GM12878 (cell line): ENCODE data around the gene NUB1. TPM values are rescaled to one million over a fixed set of nuclear protein-coding genes. Genes with fewer than 3 reads are reported as not detected.

ENCODE experiments used
- ATAC-seq: fragments of 200-7000 bp; cut with Tn5 transposase; 3 replicates; pipeline ENCODE4 v1.9.1; 2020; ENCODE audit warnings: mild to moderate bottlenecking, moderate library complexity
- BruUV-seq: library from RNA; stranded (reverse); fragments of 400-500 nt; replicated peaks from 2 replicates; lab custom pipeline; 2021; lab: Mats Ljungman, UMichigan
- CTCF ChIA-PET: fragments of 300-600 bp; sonication (Branson Sonifier 250); formaldehyde crosslinking; extraction: SDS; loops from one replicate; lab custom pipeline; 2021; ENCODE audit warnings: inconsistent platforms; lab: Yijun Ruan, JAX
- POLR2A ChIA-PET: fragments of 350-600 bp; formaldehyde crosslinking; extraction: SDS; loops from one replicate; lab custom pipeline; 2021; ENCODE audit warnings: inconsistent platforms; lab: Charles Lee
- RAD21 ChIA-PET: fragments of 300-600 bp; sonication (Branson Sonifier 250); formaldehyde crosslinking; loops from one replicate; lab custom pipeline; 2023; ENCODE audit warnings: antibody characterized with exemption; ENCODE audit not compliant: unreplicated experiment; lab: Charles Lee
- SMC1A ChIA-PET: fragments of 300-600 bp; sonication (Branson Sonifier 250); formaldehyde crosslinking; loops from one replicate; lab custom pipeline; 2023; ENCODE audit not compliant: unreplicated experiment, uncharacterized antibody; lab: Charles Lee
- DNase-seq: peaks from one replicate; pipeline ENCODE4 v3.0.0-alpha.2; 2011; ENCODE audit warnings: low read depth, low spot score
- FAIRE-seq: peaks from 3 replicates; lab custom pipeline; 2011; peaks lifted over from hg19 to GRCh38; lab: Jason Lieb, UNC
- H2AFZ ChIP-seq: 2 replicates; pipeline ENCODE4 v1.6.0; 2011; ENCODE audit warnings: low read depth, low read length, control low read depth; ENCODE audit not compliant: control insufficient read depth
- H3K27ac ChIP-seq: 2 replicates; pipeline ENCODE4 v1.5.1; 2011; ENCODE audit warnings: control low read depth; ENCODE audit not compliant: control insufficient read depth, insufficient read depth
- H3K27me3 ChIP-seq, 2 experiments: replicated peaks in 1 of 2; 2 replicates each; pipeline versions ENCODE4 v1.6.0 to v1.6.1; 2011; ENCODE audit warnings: low read length in 1 of 2; ENCODE audit not compliant: control insufficient read depth in 2 of 2, insufficient read depth in 2 of 2
- H3K36me3 ChIP-seq, 2 experiments: 2 replicates each; pipeline ENCODE4 v1.5.1; 2011; ENCODE audit warnings: low read length in 1 of 2; ENCODE audit not compliant: control insufficient read depth in 2 of 2, insufficient read depth in 2 of 2
- H3K4me1 ChIP-seq: 2 replicates; pipeline ENCODE4 v1.6.1; 2011; ENCODE audit warnings: mild to moderate bottlenecking, low read length, moderate library complexity, mixed read lengths; ENCODE audit not compliant: control insufficient read depth, insufficient read depth
- H3K4me2 ChIP-seq: 2 replicates; pipeline ENCODE4 v1.6.0; 2011; ENCODE audit warnings: control low read depth; ENCODE audit not compliant: control insufficient read depth, insufficient read depth
- H3K4me3 ChIP-seq: fragments of 200-600 bp; sonication (generic); 2 replicates; pipeline ENCODE4 v1.5.1; 2016
- H3K79me2 ChIP-seq: 2 replicates; pipeline ENCODE4 v1.6.0; 2011; ENCODE audit warnings: low read length; ENCODE audit not compliant: control insufficient read depth, insufficient read depth
- H3K9ac ChIP-seq: 2 replicates; pipeline ENCODE4 v1.8.0; 2011; ENCODE audit warnings: low read length, control low read depth, mixed read lengths; ENCODE audit not compliant: control insufficient read depth, insufficient read depth
- H3K9me3 ChIP-seq: replicated peaks from 3 replicates; pipeline ENCODE4 v1.5.1; 2011; ENCODE audit warnings: mild to moderate bottlenecking, low read length; ENCODE audit not compliant: control insufficient read depth, insufficient read depth
- H4K20me1 ChIP-seq: 2 replicates; pipeline ENCODE4 v1.6.0; 2011; ENCODE audit not compliant: control insufficient read depth, insufficient read depth
- ASH2L ChIP-seq: fragments of 300-600, 200-600 bp; sonication (generic); IDR thresholded peaks from 2 replicates; pipeline ENCODE4 v1.6.1; 2017; ENCODE audit warnings: low read depth, mild to moderate bottlenecking, borderline replicate concordance
- ATF7 ChIP-seq: fragments of 450-650 bp; IDR thresholded peaks from 2 replicates; pipeline ENCODE4 v1.6.1; 2016; ENCODE audit warnings: low read depth, mild to moderate bottlenecking
- CHD1 ChIP-seq: IDR thresholded peaks from 2 replicates; pipeline ENCODE4 v1.6.1; 2012; ENCODE audit warnings: low read depth, low read length, improper control_type of control experiment
- IKZF2 ChIP-seq, 2 experiments: fragments of 450-650 bp; IDR thresholded peaks; 2 replicates each; pipeline ENCODE4 v1.6.1; 2017; ENCODE audit warnings: mild to moderate bottlenecking in 2 of 2, moderate library complexity in 2 of 2
- RAD21 ChIP-seq: IDR thresholded peaks from 2 replicates; pipeline ENCODE4 v1.6.1; 2011; ENCODE audit warnings: mild to moderate bottlenecking, low read depth, low read length, moderate library complexity; ENCODE audit not compliant: insufficient read depth
- SPI1 ChIP-seq: IDR thresholded peaks from 2 replicates; pipeline ENCODE4 v1.6.1; 2011; ENCODE audit warnings: low read depth, mild to moderate bottlenecking, low read length, moderate library complexity, borderline replicate concordance; ENCODE audit not compliant: insufficient read depth
- TBL1XR1 ChIP-seq: IDR thresholded peaks from 2 replicates; pipeline ENCODE4 v1.6.1; 2012; ENCODE audit warnings: low read depth, low read length, improper control_type of control experiment
- ZNF384 ChIP-seq: IDR thresholded peaks from 2 replicates; pipeline ENCODE4 v1.6.1; 2012; ENCODE audit warnings: low read depth, mild to moderate bottlenecking, low read length, improper control_type of control experiment, borderline replicate concordance
- ZSCAN29 ChIP-seq: fragments of 450-650 bp; IDR thresholded peaks from 2 replicates; pipeline ENCODE4 v1.6.1; 2017; ENCODE audit warnings: mild to moderate bottlenecking, moderate library complexity
- ZZZ3 ChIP-seq: IDR thresholded peaks from 2 replicates; pipeline ENCODE4 v1.6.1; 2011; ENCODE audit warnings: low read depth; ENCODE audit not compliant: control insufficient read depth, insufficient read length
- WGBS: methylation state at CpG from one replicate; pipeline ENCODE4 v1.1.6; 2016; ENCODE audit warnings: low lambda C conversion rate; ENCODE audit not compliant: insufficient replicate concordance, insufficient coverage; ENCODE audit errors: missing lambda C conversion rate; 5-methylcytosine and 5-hydroxymethylcytosine counted together
- in situ Hi-C: fragments of 300-500 bp; cut with MboI; formaldehyde crosslinking; loops from 9 replicates; pipeline ENCODE4 v1.14.3; 2018; ENCODE audit warnings: mixed read lengths
- intact Hi-C: fragments of 100-400 bp; cut with micrococcal nuclease; formaldehyde crosslinking; loops from one replicate; pipeline ENCODE4 v1.14.2; 2022; ENCODE audit not compliant: unreplicated experiment
- polyA plus RNA-seq, 11 experiments: library from polyadenylated mRNA; depleted of rRNA in 4 of 11; unstranded in 6 of 11; stranded (reverse) in 5 of 11; fragments of >200 nt; fragmentation: Nextera tagmentation in 4 of 11; fragmentation: Illumina TruSeq in 1 of 11; extraction: Ambion mirVana in 4 of 11; extraction: Trizol in 1 of 11; gene quantifications; 1 replicate in 1 of 11; 2 replicates in 10 of 11; pipeline versions ENCODE4 v1.2.1 to v1.2.3, GENCODE V29; 2011 to 2016; ENCODE audit warnings: inconsistent platforms in 2 of 11, missing spikeins in 2 of 11, low read depth in 1 of 11
- total RNA-seq, 4 experiments: library from RNA; depleted of rRNA in 3 of 4; stranded (reverse); fragments of >200 nt in 3 of 4; fragmentation: Illumina TruSeq in 1 of 4; extraction: Trizol in 1 of 4; gene quantifications; 2 replicates each; pipeline versions ENCODE4 v1.2.1 to v1.2.3, GENCODE V29; 2013 to 2021
- TF ChIP-seq, protein P1 (sequence below): IDR thresholded peaks from 2 replicates; pipeline ENCODE4 v1.6.1; 2012; ENCODE audit warnings: mild to moderate bottlenecking, low read depth, low read length
- TF ChIP-seq, protein P2 (sequence below): fragments of 450-650 bp; conservative IDR thresholded peaks from 2 replicates; pipeline ENCODE4 v1.6.1; 2017; ENCODE audit warnings: mild to moderate bottlenecking, moderate library complexity

NUB1 gene
- total and polyA plus RNA-seq, 10 of the 15 experiments (the other 5 are each of a cell fraction or from before 2014, with no cell fraction given), result 24.1 to 102 (median 49.0) TPM

DNA sequence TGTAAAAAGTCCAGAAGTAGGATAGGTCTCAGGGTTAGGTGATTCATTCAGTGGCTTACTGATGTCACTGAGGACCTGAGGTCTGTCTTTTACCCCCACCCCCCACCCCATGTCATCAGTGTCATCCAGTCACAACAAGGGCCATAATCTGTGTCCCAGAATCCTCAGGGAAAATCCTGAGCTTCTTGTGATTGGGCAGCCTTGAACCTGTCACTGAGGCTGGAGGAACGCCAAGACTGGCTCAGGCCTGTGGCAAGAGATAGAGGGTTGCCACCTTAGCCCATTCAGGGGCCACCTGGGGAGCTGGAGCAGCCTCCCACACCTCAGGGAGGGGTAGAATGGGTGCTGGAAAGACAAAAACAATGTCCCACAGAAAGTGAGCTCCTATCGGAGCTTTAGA lies 29.7 kb downstream of the NUB1 start:
- Histone ChIP-seq H3K9ac (no peak overlapping the region), H3K9me3 (no peaks in the 10 kb centered on the region), H3K4me1 (no peaks in the 10 kb centered on the region), H3K27ac (no peak overlapping the region), H3K79me2 (no peaks in the 10 kb centered on the region), H3K27me3 (no peaks in the 10 kb centered on the region), H2AFZ (no peak overlapping the region), H4K20me1 (no peaks in the 10 kb centered on the region), H3K4me2 (no peak overlapping the region), H3K4me3 (no peak overlapping the region), H3K36me3 (peaks cover 11 to 16% of the 10 kb centered on the region in 2 experiments)
- RAD21 ChIA-PET, result no interaction called here
- CTCF ChIA-PET, result interaction anchor here (0.8 to 1.9 kb wide), 4 partner anchors 20 to 387 kb away, joined by 3 to 10 read pairs (median 4); no protein-coding TSS in a partner anchor
- SMC1A ChIA-PET, result interaction anchor here (1.0 to 2.0 kb wide), 4 partner anchors 11 to 73 kb away, joined by 3 to 4 read pairs (median 4); no protein-coding TSS in a partner anchor
- POLR2A ChIA-PET, result no interaction called here
- WGBS, result 95% methylated on average over 2 of the region's 2 CpGs
- no peak for DNase-seq
- in situ Hi-C loops, result no loop called here
- no TSS peak for BruUV-seq
- no peak for ATAC-seq
- no peak for TF ChIP-seq CHD1
- TF ChIP-seq, protein P1, sequence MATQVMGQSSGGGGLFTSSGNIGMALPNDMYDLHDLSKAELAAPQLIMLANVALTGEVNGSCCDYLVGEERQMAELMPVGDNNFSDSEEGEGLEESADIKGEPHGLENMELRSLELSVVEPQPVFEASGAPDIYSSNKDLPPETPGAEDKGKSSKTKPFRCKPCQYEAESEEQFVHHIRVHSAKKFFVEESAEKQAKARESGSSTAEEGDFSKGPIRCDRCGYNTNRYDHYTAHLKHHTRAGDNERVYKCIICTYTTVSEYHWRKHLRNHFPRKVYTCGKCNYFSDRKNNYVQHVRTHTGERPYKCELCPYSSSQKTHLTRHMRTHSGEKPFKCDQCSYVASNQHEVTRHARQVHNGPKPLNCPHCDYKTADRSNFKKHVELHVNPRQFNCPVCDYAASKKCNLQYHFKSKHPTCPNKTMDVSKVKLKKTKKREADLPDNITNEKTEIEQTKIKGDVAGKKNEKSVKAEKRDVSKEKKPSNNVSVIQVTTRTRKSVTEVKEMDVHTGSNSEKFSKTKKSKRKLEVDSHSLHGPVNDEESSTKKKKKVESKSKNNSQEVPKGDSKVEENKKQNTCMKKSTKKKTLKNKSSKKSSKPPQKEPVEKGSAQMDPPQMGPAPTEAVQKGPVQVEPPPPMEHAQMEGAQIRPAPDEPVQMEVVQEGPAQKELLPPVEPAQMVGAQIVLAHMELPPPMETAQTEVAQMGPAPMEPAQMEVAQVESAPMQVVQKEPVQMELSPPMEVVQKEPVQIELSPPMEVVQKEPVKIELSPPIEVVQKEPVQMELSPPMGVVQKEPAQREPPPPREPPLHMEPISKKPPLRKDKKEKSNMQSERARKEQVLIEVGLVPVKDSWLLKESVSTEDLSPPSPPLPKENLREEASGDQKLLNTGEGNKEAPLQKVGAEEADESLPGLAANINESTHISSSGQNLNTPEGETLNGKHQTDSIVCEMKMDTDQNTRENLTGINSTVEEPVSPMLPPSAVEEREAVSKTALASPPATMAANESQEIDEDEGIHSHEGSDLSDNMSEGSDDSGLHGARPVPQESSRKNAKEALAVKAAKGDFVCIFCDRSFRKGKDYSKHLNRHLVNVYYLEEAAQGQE, result no peak
- no peak for TF ChIP-seq TBL1XR1
- no peak for TF ChIP-seq ZNF384
- no peak for TF ChIP-seq ZSCAN29
- no peak for TF ChIP-seq ASH2L
- TF ChIP-seq RAD21, result no peak
- TF ChIP-seq SPI1, result no peak
- TF ChIP-seq ZZZ3, result no peak
- TF ChIP-seq ATF7, result no peak
- no peak for TF ChIP-seq IKZF2 (IDR thresholded peaks at IDR 0.05)
- TF ChIP-seq, protein P2, sequence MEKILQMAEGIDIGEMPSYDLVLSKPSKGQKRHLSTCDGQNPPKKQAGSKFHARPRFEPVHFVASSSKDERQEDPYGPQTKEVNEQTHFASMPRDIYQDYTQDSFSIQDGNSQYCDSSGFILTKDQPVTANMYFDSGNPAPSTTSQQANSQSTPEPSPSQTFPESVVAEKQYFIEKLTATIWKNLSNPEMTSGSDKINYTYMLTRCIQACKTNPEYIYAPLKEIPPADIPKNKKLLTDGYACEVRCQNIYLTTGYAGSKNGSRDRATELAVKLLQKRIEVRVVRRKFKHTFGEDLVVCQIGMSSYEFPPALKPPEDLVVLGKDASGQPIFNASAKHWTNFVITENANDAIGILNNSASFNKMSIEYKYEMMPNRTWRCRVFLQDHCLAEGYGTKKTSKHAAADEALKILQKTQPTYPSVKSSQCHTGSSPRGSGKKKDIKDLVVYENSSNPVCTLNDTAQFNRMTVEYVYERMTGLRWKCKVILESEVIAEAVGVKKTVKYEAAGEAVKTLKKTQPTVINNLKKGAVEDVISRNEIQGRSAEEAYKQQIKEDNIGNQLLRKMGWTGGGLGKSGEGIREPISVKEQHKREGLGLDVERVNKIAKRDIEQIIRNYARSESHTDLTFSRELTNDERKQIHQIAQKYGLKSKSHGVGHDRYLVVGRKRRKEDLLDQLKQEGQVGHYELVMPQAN, result no peak
- no peak for FAIRE-seq
- intact Hi-C loops, result no loop called here
